H7 (cell line): ENCODE measurements around the gene AMER1. TPM values are rescaled to one million over a fixed set of nuclear protein-coding genes. Genes with fewer than 3 reads are reported as not detected.

ENCODE experiments used
- total RNA-seq: library from RNA; depleted of rRNA; stranded (reverse); fragments of >200 nt; shearing (Covaris generic); gene quantifications from 2 replicates; pipeline ENCODE4 v1.2.3, GENCODE V29; 2014; rRNA removed

AMER1 gene
- total RNA-seq, 1 experiment from 2014 or later, result 7.4 TPM

Other genes starting within 250 kb of the AMER1 start
- gene ASB12, start 24.9 kb upstream of the AMER1 start, total RNA-seq, result 0.73 and 0.78 TPM in 2 replicates
- gene MTMR8, start 189.7 kb upstream of the AMER1 start, total RNA-seq, result 3.2 and 5.1 TPM in 2 replicates